Measurements from ENCODE around the gene UBE2F. TPM values are rescaled to one million over a fixed set of nuclear protein-coding genes. Genes with fewer than 3 reads are reported as not detected.

Gene UBE2F
- total and polyA plus RNA-seq, 3 donors from 2014 or later: 68.3 to 77.8 (median 72.8) TPM

DNA sequence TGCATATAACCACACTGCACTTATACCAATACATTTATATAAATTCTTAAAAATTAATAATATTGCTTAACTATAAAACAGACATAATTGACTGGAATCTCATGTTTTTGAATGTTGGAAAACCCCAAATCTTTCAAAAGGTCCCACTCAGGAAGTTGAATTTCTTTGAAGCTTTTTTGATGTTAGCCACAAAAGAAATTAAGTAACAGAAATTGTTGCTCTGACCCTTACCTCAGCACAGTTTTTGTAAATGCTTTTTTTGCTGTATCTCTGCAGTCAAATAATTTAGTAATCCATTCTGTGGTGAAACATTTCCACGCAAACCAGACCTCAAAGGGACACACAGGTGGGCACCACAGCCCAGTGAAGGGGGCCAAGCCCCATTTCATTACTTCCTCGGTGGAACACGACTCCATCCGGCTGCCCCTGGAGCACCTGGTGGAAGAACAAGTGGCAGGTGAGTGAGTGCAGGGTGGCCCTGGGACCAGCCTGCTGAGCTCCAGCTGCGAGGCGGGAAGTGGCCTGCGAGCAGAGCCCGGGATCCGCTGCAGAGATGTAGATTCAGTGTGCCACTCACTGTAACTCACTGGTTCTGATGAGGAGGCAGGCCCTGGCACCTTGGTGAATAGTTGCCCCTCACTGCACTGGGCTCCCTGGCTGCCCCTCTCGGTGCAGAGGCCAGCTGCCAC, 102.4 kb downstream of the UBE2F start:
- 95 to 97% methylated on average over 10 of the region's 10 CpGs for WGBS, 2 donors
- intact Hi-C loops (cut with DNase I; ENCODE audit: low total_unique reads): no loop called here
- no peaks in the 10 kb centered on the region for H3K36me3 ChIP-seq (ENCODE audit: low read depth, missing control alignments)
- no peak overlapping the region for H3K4me3 ChIP-seq
- H3K27me3 ChIP-seq: no peaks in the 10 kb centered on the region
- no peak overlapping the region for H3K27ac ChIP-seq
- DNase-seq: no peak
- H3K9me3 ChIP-seq: no peaks in the 10 kb centered on the region
- TF ChIP-seq, protein P1, sequence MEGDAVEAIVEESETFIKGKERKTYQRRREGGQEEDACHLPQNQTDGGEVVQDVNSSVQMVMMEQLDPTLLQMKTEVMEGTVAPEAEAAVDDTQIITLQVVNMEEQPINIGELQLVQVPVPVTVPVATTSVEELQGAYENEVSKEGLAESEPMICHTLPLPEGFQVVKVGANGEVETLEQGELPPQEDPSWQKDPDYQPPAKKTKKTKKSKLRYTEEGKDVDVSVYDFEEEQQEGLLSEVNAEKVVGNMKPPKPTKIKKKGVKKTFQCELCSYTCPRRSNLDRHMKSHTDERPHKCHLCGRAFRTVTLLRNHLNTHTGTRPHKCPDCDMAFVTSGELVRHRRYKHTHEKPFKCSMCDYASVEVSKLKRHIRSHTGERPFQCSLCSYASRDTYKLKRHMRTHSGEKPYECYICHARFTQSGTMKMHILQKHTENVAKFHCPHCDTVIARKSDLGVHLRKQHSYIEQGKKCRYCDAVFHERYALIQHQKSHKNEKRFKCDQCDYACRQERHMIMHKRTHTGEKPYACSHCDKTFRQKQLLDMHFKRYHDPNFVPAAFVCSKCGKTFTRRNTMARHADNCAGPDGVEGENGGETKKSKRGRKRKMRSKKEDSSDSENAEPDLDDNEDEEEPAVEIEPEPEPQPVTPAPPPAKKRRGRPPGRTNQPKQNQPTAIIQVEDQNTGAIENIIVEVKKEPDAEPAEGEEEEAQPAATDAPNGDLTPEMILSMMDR (IDR thresholded peaks at IDR 0.05): no peak
- no peak for TF ChIP-seq POLR2A (IDR thresholded peaks at IDR 0.05)
- H3K4me1 ChIP-seq: no peaks in the 10 kb centered on the region

DNA sequence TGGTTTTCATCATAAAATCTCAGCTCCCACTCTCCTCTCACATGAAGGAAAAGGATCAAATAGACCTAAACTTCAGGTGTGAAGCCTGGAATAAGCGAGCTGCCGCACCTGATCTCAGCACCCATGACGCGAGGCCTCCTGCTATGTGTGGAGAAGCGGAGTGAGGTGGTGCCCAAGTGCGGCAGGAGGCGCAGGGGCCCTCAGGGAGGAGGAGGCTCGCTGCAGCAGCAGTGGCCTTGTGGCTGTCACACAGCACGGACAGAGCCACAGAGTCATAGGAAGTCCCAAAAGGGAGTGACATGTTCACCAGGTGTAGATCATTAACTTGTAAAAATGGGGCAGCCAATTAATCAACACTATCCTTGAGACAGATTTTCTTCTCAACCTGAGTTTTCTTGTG, 103.1 kb downstream of the UBE2F start:
- 90 to 95% methylated on average over 9 of the region's 9 CpGs for WGBS, 2 donors
- H3K4me1 ChIP-seq: no peaks in the 10 kb centered on the region
- no peak overlapping the region for H3K27ac ChIP-seq
- H3K9me3 ChIP-seq: no peaks in the 10 kb centered on the region
- DNase-seq: no peak
- H3K27me3 ChIP-seq: no peaks in the 10 kb centered on the region
- TF ChIP-seq POLR2A (IDR thresholded peaks at IDR 0.05): no peak
- TF ChIP-seq, protein P1 (IDR thresholded peaks at IDR 0.05): no peak
- H3K36me3 ChIP-seq (ENCODE audit: low read depth, missing control alignments): no peaks in the 10 kb centered on the region
- intact Hi-C loops (cut with DNase I; ENCODE audit: low total_unique reads): no loop called here
- H3K4me3 ChIP-seq: no peak overlapping the region

DNA sequence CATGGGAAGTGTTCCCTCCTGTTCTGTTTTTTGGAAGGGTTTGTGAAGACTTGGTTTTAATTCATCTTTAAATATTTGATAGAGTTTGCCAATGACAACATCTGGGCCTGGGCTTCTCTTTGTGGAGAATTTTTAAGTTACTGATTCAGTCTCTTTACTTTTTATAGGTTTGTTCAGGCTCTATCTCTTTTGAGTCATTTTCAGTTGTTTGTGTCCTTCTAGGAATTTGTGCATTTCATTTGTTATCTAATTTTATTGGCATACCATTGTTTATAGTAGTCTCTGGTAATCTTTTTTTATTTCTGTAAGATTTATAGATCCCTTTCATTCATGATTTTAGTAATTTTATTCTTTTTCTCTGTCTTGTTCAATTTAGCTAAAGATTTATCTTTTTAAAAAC, 108.6 kb downstream of the UBE2F start:
- H3K27ac ChIP-seq: no peak overlapping the region
- no peaks in the 10 kb centered on the region for H3K27me3 ChIP-seq
- intact Hi-C loops (cut with DNase I; ENCODE audit: low total_unique reads): no loop called here
- H3K9me3 ChIP-seq: no peaks in the 10 kb centered on the region
- H3K4me1 ChIP-seq: no peaks in the 10 kb centered on the region
- TF ChIP-seq, protein P1 (IDR thresholded peaks at IDR 0.05): no peak
- TF ChIP-seq POLR2A (IDR thresholded peaks at IDR 0.05): no peak
- no peak for DNase-seq
- no peak overlapping the region for H3K4me3 ChIP-seq
- no peaks in the 10 kb centered on the region for H3K36me3 ChIP-seq (ENCODE audit: low read depth, missing control alignments)

DNA sequence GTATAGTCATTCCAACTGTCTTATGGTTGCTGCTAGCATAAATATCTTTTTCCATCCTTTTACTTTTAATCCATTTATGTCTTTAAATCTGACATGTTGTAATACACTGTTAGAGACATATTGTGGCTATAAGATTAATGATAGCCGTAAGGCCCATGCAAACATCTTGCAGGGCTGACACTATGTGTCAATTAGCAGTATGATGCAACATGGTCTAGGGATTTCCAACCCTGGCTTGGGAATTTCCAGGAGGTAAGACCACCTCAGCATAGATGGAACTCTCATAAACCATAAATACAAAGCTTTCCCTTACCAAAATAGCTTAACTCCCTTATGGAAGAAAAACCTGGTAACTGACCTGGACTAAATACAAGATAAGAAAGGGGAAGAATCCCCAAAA, 110.5 kb downstream of the UBE2F start:
- 89 to 94% methylated on average over 1 of the region's 1 CpG for WGBS, 2 donors

More for the DNA sequence above, 110.5 kb downstream of the UBE2F start:
- Histone ChIP-seq H3K9me3 (no peaks in the 10 kb centered on the region), H3K4me1 (no peaks in the 10 kb centered on the region), H3K4me3 (no peak overlapping the region), H3K27me3 (no peaks in the 10 kb centered on the region), H3K27ac (no peak overlapping the region), H3K36me3 (ENCODE audit: low read depth, missing control alignments) (no peaks in the 10 kb centered on the region)
- DNase-seq: no peak
- TF ChIP-seq, protein P1 (IDR thresholded peaks at IDR 0.05): no peak
- no peak for TF ChIP-seq POLR2A (IDR thresholded peaks at IDR 0.05)
- intact Hi-C loops (cut with DNase I; ENCODE audit: low total_unique reads): no loop called here

All from testis (tissue), 3 donors.